GM18870 (cell line): Measurements from ENCODE around the gene INPP5A.
"Not testable (repeated sequence)": the region's sequence is repeated elsewhere in the genome, so short reads cannot be mapped to it uniquely, and the experiment has no call there.

ENCODE experiments used
- ATAC-seq: cut with Tn5 transposase; IDR thresholded peaks from one replicate; pipeline ENCODE4 v1.9.1; 2021; ENCODE audit warnings: moderate library complexity; ENCODE audit not compliant: unreplicated experiment

Gene INPP5A

GRCh38 chr10:132770061-132771021 lies 232.8 kb downstream of the INPP5A start:
- ATAC-seq: no peak

- ATAC-seq: not testable (repeated sequence)
Observed at GRCh38 chr10:132772816-132773215, 235.2 kb downstream of the INPP5A start.

- ATAC-seq: no peak
Observed at GRCh38 chr10:132774181-132774901, 236.8 kb downstream of the INPP5A start.

- ATAC-seq: no peak
Observed at GRCh38 chr10:132774902-132775863, 237.6 kb downstream of the INPP5A start.

- ATAC-seq: no peak
Observed at GRCh38 chr10:132776186-132776585, 238.6 kb downstream of the INPP5A start.

GRCh38 chr10:132776821-132777220 lies 239.2 kb downstream of the INPP5A start:
- ATAC-seq: no peak

GRCh38 chr10:132777441-132777840 lies 239.9 kb downstream of the INPP5A start:
- ATAC-seq: no peak

DNA sequence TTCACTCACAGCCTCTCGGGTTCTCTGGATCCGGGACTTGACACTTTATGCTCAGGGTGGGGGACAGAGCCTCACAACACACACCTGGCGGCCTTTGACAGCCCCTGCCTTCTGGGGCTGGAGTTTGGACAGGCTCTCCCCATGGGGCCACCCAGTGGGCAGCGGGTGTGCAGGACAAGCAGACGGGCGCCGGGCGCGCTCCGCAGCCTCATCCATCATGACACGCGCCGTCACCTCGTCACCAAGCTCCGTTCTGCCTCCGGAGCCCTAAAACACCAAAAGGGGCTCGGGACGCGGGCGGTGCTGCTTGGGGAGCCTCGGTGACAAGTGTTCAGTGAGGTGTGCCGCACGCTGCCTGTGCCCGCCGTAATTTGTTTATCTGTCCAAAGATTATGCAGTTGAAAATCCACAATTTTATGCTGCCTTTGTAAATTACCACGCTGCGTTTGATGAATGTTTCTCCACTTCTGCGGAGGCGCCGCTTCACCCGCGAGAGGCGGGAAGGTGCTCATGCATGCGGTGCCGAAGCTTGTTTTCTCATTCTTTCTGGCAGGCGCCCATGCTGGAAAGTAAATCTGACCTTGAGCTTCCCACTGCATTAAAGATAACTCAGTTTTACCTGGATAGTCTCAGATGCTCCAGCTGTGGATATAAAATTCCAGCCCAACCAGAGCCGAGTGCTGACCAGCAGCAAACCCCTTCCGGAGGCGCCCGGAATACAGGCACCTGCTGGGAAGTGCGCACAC lies 242.1 kb downstream of the INPP5A start:
- no peak for ATAC-seq

DNA sequence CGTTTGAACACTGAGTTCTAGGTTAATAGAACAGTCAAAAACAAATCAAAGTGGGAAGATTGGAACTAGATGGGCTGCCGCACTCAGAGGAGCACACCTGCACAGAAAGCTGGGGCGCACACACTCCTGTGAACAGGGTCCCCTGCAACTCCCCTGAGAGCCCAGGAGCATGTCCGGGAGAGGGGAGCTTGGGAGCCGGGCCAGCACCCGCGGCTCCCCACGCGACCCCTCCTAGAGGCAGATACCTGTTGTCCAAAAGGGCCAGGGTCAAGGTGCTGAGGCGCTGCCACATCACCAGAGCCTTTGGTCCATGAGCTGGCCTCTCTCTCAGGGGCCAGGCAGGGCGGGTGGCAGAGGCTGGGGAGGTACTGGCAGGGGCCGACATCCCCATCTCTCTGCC lies 242.8 kb downstream of the INPP5A start:
- ATAC-seq: no peak

GRCh38 chr10:132781556-132781955 lies 244.0 kb downstream of the INPP5A start:
- no peak for ATAC-seq

GRCh38 chr10:132783165-132783939 lies 245.8 kb downstream of the INPP5A start:
- no peak for ATAC-seq

DNA sequence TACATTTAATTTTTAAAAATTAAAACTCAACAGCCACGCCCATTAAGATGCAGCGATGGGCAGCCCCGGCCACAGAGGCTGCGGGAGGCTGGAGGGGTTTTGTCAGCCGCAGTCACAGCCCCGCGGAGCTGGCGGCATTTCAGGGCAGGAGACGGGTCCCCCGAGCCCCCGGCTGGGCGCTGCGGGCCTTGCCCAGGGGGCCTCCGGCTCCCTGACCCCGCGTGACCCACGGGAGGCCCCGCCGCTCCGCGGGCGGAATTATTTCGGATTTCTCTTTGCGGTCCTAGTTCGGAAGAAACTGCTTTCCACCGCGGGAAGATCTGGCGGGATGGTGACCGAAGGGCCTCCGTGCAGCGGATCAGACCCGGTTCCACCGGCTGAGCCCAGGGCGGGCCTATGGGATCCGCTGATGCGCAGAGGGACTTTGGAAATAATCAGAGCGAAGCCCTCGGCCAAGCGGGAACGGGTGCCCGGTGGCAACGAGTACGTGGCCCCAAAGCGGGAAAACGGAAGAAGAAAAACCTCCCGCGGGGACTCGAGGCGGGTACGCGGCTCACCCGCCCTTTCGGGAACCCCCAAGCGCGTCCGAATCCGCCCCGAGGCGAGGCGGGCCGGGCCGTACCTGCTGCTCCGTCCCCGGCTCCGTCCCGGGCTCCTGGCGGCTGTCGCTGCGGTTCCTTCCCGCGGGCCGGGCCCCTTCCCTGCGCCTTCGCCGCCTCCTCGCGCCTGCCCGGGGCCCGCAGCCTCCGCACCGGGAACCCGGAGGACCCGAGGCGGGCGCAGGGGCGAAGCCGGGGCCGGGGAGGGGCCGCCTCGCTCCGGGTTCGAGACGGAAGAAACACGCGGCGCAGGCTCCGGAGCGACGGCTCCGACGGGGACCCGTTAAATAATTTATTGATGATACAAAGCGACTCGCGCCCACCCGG lies 246.6 kb downstream of the INPP5A start:
- no peak for ATAC-seq

DNA sequence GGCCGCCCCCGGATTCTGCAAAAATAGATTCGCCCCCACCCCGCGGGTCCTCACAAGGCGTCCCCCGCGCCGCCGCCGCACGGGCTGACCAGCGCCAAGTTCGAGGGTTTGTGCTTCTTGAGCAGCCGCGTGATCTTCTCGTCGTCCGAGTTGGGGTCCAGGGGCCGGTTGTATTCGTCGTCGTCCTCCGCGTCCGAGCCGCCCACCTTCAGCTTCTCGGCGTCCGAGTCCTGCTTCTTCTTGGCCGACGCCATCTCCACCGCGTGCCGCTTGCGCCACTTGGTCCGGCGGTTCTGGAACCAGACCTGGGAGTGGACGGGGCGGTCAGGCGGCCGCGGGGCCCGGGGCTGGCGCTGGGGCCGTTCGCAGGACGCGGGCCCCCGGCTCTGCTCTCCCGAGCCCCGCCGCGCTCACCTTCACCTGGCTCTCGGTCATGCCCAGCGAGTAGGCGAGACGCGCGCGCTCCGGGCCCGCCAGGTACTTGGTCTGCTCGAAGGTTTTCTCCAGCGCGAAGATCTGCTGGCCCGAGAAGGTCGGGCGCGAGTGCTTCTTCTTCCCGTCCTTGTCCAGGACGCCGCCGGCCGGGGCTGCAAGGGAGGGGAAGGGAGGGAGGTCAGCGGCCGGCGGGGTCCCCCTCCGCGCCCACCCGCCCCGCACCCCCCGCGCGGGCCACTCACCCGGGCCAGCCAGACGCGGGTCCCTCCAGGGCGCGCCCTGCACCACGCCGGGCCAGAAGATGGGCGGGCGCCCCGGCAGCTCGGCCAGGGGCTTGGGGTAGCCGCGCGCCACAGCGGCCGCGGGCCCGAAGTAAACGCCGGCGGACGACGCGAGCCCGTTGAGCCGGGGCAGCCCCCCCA lies 247.5 kb downstream of the INPP5A start:
- ATAC-seq: no peak

GRCh38 chr10:132785723-132786475 lies 248.3 kb downstream of the INPP5A start, which contains the start of gene NKX6-2:
Gene NKX6-2, minus strand, starts transcription at chr10:132786147. Its CDS starts 199 bp downstream, at chr10:132785948.
- ATAC-seq: no peak

DNA sequence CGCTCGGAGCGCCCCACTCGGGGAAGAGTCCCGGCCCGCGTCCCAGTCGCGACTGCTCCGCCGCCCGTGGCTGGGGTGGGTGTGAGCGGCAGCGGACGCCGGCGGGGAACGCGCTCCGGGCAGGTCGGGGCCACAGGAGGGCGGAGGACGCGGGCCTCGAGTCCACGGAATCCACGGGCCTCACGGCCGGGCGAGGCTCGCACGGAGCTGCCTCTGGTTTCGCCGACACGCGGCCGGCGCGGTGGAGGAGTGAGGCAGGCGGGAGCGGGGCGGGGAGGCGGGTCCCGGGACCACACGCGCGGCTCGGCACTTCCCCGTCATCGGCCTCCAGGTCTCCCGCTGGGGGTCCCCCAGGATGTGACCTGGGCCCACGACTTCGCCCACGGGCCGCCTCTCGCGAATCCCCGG lies 248.9 kb downstream of the INPP5A start:
- no peak for ATAC-seq

- ATAC-seq: no peak
Observed at GRCh38 chr10:132786884-132787494, 249.4 kb downstream of the INPP5A start.
